Superior temporal gyrus (tissue), 1 donor: ENCODE data around the gene DPAGT1.
"Not testable (repeated sequence)": the region's sequence is repeated elsewhere in the genome, so short reads cannot be mapped to it uniquely, and the experiment has no call there.

Source experiments
- DNase-seq: peaks from one replicate; pipeline ENCODE4 v3.0.0-alpha.2; 2016; ENCODE audit errors: extremely low spot score

The DPAGT1 gene

DNA sequence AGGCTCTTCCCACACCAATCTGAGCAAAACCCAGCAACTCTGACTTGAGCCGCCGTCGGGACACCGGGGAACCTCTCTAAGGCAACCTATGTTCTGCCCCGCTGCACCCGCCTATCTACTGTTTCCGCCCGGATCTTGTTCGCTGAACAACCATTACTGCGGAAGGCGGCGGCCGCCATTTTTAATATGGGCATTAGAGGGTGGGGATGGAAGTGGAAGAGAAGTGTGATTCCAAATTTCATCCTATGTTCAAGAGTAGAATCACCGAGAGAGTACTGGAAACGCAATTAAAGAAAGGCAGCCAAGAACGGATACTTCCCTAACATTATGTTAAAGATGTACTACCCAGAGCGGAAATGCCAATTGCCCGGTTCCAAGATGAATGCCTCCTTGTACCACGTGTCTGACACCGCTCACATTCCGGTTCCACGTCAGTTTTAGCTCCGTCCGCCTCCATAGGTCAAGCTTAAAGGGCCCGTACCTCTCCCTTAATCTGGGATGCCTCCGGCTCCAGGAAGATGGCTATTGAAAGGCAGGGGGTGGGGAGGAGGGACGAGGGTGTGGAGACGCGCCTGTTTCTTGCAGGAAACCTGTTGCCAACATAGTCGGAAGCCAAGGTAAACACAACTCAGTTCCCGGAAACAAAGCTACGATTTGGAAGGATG, at the start of gene DPAGT1:
Gene DPAGT1 (minus strand): TSS at position 95 of the 665 bp plus-strand sequence. CDS start 198 bp downstream, outside the sequence.
- peak; percentile 98 for DNase-seq

DNA sequence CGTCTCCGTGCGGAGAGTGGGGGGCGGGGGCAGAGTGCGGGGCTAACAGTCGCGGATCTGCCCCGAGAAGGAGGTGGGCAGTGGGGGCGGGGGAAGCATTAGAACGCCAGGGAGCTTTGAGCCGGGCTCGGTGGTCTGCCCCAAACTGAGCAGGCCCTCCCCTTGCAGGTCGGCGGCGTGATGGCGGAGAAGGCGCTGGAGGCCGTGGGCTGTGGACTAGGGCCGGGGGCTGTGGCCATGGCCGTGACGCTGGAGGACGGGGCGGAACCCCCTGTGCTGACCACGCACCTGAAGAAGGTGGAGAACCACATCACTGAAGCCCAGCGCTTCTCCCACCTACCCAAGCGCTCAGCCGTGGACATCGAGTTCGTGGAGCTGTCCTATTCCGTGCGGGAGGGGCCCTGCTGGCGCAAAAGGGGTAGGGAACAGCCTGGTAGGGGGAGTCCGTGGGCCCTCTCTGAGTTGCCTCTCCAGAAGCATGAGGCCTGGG, 48.2 kb upstream of the DPAGT1 start:
- no peak for DNase-seq

DNA sequence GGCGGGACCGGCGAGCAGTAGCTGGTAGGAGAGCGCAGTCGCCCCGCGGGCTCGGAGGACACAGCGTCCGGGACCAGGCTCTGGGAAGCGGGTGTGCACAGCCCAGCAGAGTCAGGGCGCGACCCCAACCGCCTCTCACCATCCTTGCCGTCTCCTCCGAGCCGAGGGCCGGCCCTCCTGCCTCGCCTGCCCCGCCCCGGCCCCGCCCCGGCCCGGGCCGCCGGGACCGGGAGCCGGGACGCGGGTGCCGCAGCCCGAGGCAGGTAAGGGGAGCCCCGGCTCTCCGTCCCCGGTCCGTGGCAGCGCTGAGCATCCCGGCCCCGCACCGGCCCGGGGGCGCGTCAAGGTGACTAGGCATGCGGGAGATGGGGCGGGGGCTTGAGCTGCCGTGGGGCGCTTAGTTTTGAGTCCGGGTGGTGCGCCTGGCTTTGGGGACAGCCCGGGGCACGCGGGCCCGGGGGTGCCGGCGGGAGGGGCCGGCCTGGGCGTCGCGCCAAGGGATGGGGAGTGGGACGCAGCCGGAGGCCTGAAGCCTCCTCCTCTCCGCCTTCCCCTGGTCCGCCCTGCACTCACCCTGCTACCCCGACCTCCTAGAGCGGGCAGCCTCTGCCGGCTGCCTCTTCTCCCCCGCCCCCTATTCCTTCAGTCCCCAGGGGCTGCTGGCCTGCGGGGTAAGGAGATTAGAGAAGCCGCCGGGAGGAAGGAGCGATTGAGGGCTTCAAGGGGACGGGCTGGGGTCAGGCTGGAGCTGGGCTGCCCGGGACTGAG, 47.5 kb upstream of the DPAGT1 start, which contains the start of gene ABCG4:
Gene ABCG4 (plus strand): TSS at position 35 of the 768 bp plus-strand sequence. CDS start 914 bp downstream, outside the sequence.
- DNase-seq, result no peak

- DNase-seq, result no peak
These were observed 47.0 kb upstream of the DPAGT1 start for GRCh38 chr11:119148720-119149017.

GRCh38 chr11:119147604-119148333, 46.1 kb upstream of the DPAGT1 start:
- DNase-seq, result no peak

GRCh38 chr11:119145551-119145950, 43.9 kb upstream of the DPAGT1 start:
- DNase-seq, result no peak

GRCh38 chr11:119144825-119145486, 43.3 kb upstream of the DPAGT1 start:
- peak; percentile 57 for DNase-seq

DNA sequence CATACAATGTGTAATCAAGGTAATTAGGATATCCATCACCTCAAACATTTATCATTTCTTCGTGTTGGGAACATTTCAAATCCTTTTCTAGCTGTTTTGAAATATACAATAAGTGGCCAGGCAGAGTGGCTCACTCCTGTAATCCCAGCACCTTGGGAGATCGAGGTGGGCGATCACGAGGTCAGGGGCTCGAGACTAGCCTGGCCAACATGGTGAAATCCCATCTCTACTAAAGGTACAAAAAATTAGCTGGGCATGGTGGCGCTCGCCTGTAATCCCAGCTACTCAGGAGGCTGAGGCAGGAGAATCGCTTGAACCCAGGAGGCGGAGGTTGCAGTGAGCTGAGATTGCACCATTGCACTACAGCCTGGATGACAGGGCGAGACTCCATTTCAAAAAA, 37.6 kb upstream of the DPAGT1 start:
- not testable (repeated sequence) for DNase-seq

GRCh38 chr11:119134389-119134978, 32.8 kb upstream of the DPAGT1 start:
- no peak for DNase-seq

DNA sequence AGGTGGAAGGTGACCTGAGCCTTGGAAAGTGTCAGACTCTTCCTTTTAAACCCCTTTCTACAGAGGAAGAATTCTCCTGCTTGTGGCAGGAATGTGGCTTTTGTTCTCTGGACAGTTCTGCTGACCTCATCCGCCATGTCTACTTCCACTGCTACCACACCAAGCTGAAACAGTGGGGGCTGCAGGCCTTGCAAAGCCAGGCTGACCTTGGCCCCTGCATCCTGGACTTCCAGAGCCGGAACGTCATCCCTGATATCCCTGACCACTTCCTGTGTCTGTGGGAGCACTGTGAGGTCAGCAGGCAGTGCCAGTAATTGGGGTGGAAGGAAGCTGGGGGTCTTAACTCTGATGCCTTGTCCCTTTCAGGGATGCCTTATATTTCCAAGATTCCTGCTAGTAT, 29.0 kb upstream of the DPAGT1 start:
- DNase-seq, result no peak

- no peak for DNase-seq
These were observed 25.1 kb upstream of the DPAGT1 start for GRCh38 chr11:119126675-119127268.

GRCh38 chr11:119125821-119126220, 24.2 kb upstream of the DPAGT1 start:
- no peak for DNase-seq

GRCh38 chr11:119121811-119122124, 20.1 kb upstream of the DPAGT1 start:
- no peak for DNase-seq

DNA sequence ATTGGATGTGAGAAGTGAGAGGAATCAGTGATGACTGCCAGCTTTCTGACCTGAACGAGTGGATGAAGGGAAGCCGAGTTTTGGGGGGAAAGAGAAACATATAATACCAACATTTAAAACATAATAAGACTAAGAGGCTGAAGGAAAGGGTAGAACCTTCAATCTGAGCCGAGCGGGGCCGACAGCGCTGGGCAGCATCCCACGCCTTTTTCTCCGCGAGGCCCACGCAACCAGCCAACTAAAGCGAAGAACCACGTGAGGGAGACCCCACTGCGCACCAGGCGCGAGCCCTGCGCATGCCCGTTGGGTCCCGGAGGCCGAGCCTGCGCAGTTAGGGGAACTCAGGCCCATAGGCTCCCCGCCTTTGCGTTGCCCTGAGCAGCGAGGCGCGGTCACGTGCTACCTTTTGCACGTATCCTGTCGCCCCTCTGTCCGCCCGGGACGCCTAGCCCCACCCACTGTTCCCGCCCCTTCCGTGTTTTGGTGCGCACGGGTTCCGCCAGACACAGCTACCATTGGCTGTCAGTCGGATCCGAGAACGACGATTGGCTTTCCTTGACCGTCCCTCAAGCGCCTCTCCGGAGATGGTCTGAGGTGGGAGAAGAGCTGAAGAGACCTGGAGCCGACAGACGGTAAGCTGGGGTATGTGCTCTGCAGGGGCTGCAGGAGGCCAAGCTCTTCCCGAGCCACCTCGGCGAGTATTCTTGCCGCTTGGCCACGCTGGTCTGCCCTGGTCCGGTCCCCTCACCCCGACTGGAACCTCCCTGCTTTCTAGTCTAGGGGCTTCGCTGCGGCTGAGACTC, 19.6 kb upstream of the DPAGT1 start, which contains the start of gene HINFP:
Gene HINFP (plus strand): TSS at position 573 of the 803 bp plus-strand sequence. CDS start 5,365 bp downstream, outside the sequence.
- peak; percentile 99 for DNase-seq

- no peak for DNase-seq
These were observed 19.0 kb upstream of the DPAGT1 start for GRCh38 chr11:119120639-119121007.

DNA sequence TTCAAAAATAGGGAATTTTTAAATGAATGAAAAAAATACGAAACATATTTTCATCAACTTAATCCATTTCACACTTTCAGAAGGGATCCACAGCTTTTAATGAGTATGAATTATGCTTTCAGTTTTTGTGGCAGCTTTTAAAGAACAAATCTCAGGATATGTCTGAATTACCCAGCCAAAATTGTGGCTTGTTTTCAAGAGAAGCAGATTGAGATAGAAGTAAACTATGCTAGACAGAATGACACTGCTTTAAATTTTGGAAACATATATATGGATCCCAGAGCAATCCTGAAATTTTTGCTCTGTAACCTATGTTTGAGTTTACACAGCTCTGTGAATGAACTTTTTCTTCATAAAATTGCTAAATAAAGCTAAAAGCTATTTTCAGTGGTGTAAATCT, 17.3 kb upstream of the DPAGT1 start:
- DNase-seq, result no peak

DNA sequence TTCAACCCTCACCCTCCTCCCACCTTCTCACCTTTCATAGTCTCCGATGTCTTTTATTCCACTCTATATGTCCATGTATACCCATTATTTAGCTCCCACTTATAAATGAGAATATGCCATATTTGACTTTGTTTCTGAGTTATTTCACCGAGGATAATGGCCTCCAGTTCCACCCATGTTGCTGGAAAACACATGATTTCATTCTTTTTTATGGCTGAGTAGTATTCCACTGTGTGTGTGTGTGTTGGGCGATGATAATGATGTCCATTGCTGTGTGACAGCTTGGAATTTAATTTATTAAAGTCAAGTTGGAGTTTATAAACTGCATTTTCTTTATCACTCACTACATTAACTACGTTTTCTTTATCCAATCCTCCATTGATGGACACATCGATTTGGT, 16.6 kb upstream of the DPAGT1 start:
- DNase-seq, result no peak

- DNase-seq, result no peak
These were observed 15.5 kb upstream of the DPAGT1 start for GRCh38 chr11:119117004-119117706.

DNA sequence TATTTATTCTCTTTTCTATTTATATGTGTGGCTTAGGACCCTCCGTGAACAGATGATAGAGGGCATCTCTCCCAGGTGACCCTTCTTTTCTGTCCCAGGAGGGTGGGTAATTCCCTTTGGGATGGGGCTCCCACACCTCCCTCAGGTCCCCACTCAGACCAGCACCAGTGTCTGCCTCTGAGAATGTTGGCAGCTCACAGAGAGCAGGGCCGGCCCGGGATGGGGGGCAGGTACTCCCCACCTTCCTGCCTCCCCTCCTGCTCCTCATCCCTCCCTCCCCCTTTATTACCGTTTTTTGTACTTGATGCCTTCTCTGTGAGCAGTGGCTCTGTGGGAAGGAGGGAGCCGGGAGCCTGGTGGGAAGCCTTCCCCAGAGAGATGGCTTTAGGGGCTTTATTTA, 14.9 kb upstream of the DPAGT1 start:
- no peak for DNase-seq

GRCh38 chr11:119116235-119116594, 14.6 kb upstream of the DPAGT1 start:
- no peak for DNase-seq
